Motor neuron (in vitro differentiated cells): ENCODE measurements around the gene PAQR3. TPM values are rescaled to one million over a fixed set of nuclear protein-coding genes. Genes with fewer than 3 reads are reported as not detected.
"Not testable (repeated sequence)": the region's sequence is repeated elsewhere in the genome, so short reads cannot be mapped to it uniquely, and the experiment has no call there.

Experiments used
- ATAC-seq, 8 experiments: fragments of 200-7000 bp; cut with Tn5 transposase; replicated peaks in 6 of 8; 2 replicates each; pipeline ENCODE4 v1.8.0; 2021; ENCODE audit warnings: mild to moderate bottlenecking in 8 of 8, moderate library complexity in 8 of 8
- H3K27ac ChIP-seq, 2 donors: fragments of 250-450 bp; sonication (Bioruptor Pico); 2 replicates each; pipeline ENCODE4 v1.9.0; 2021; ENCODE audit warnings: antibody characterized with exemption in 2 of 2, mild to moderate bottlenecking in 2 of 2, moderate library complexity in 1 of 2
- H3K4me1 ChIP-seq, 2 donors: fragments of 250-450 bp; sonication (Bioruptor Pico); replicated peaks in 1 of 2; 2 replicates each; pipeline ENCODE4 v1.6.1; 2021; ENCODE audit warnings: antibody characterized with exemption in 2 of 2, mild to moderate bottlenecking in 2 of 2, moderate library complexity in 1 of 2
- H3K4me3 ChIP-seq, 5 donors: fragments of 250-450 bp; sonication (Bioruptor Pico); 2 replicates each; pipeline ENCODE4 v1.9.0; 2021; ENCODE audit warnings: antibody characterized with exemption in 5 of 5, mild to moderate bottlenecking in 5 of 5, moderate library complexity in 4 of 5
- WGBS, 10 experiments: fragments of 450-650 bp; shearing (Covaris generic); methylation state at CpG; one replicate each; pipeline ENCODE4 v1.0.0; 2022; 5-methylcytosine and 5-hydroxymethylcytosine counted together
- in situ Hi-C, 9 experiments: fragments of 400-800 bp; cut with MboI; loops; one replicate each; pipeline ENCODE4 v1.15.0; 2021; ENCODE audit warnings: low sequenced_read_pairs in 9 of 9, low pct_unique_long_range_greater_than_20kb in 2 of 9; ENCODE audit not compliant: unreplicated experiment in 9 of 9
- total RNA-seq, 8 experiments: library from RNA; unstranded; fragments of 300-600 nt; gene quantifications; 2 replicates each; pipeline versions ENCODE4 v1.2.3 to v1.2.4, GENCODE V29; 2022

The PAQR3 gene
- total RNA-seq, 8 experiments from 2014 or later = 18.6 to 84.1 (median 61.6) TPM

DNA sequence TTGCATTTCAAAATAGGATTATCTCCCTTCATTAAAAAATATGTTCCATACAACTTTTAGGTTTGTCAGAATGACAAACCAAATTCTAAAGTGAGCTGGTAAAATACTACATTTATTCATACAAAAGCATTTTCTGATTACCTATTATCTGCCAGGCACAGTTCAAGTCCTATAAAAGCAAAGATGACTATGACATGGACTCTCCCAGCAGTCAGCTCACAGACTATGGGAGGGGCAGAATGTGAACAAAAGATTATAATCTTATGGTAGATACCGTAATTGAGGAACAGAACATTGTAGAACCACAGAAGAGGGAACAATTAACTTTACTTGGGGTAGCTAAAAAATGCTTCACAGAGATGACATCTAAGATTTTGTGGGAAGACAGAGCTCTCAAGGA lies 12.4 kb downstream of the PAQR3 start:
- in situ Hi-C loops = loop anchor here in 3 of 9 experiments (25.0 kb wide), 3 partner anchors 1260 to 1410 kb away; partner anchors contain the start of genes CFAP299 (in 1 of the 3) and PRDM8 (in 1 of the 3)
- Histone ChIP-seq H3K27ac (no peak overlapping the region), H3K4me3 (no peak overlapping the region), H3K4me1 (no peaks in the 10 kb centered on the region)
- ATAC-seq = peak in 1 of 8 experiments; percentile 28
- 80 to 100% (median 100%) methylated on average over 1 of the region's 1 CpG; no CpG with 5 or more reads in 1 of the 10 experiments for WGBS, 10 experiments

DNA sequence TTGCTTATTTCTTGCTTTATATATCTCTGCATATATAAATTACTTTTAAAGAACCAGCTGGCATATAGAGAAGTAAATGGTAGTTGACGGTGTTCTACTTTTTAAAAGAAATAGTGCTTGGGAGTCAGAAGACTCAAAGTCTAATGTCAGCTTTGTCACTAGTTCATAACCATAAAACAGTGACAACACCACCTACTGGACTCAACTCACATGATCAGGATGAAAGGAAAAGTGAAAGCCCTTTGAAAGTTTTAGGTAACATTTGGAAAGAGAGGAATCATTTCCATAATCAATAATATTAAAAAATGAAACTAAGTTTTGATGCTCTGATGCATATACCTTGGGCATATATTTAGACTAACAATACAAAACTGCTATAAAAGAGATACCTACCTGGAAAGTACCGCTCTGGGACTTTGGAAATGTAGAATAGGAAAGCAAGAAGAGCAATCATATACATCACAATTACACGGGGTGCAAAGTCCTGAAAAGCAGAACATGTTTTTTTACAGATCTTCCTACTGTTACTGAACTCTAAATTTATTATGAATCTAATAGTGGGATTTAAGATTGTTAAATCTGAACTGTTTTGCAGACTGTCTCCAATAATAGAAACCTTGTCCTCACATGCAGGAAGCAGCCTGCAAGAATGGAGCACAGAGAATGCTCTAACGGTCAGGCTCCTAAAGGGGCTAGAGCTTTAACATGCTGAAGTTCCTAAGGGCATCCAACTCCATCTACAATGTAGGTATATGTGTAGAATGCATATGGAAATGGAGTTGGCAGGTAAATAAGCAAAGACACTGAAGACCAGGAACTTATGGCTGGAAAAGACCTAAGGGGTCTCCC lies 15.6 kb downstream of the PAQR3 start:
- no peak overlapping the region for H3K4me3 ChIP-seq
- H3K27ac ChIP-seq = no peak overlapping the region
- in situ Hi-C loops = no loop called here
- WGBS, 10 experiments = 72 to 100% (median 93%) methylated on average over 2 to 4 of the region's 4 CpGs; no CpG with 5 or more reads in 1 of the 10 experiments
- no peaks in the 10 kb centered on the region for H3K4me1 ChIP-seq
- no peak for ATAC-seq

DNA sequence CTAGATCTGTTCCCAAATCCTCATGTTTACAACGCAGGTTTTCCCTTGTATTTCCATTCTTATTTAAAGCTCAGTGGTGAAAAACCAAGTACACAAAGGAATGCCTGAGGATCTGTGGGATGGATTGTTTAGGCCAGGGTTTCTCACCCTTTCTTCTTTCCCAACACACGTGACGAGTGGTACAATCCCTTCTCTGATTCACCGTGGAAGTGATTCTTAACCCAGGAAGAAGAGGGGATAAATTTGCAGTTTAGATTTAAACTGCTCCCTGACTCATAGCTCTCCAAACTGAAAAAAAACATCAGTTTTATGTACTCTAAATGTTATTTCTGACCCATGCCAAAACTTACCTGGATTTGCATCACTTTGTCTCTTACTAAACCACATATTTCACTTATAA lies 17.0 kb downstream of the PAQR3 start:
- no peaks in the 10 kb centered on the region for H3K4me1 ChIP-seq
- WGBS, 10 experiments = 64 to 100% (median 84%) methylated on average over 1 to 4 of the region's 4 CpGs; no CpG with 5 or more reads in 2 of the 10 experiments
- H3K4me3 ChIP-seq = no peak overlapping the region
- ATAC-seq = no peak
- in situ Hi-C loops = no loop called here
- H3K27ac ChIP-seq = no peak overlapping the region

DNA sequence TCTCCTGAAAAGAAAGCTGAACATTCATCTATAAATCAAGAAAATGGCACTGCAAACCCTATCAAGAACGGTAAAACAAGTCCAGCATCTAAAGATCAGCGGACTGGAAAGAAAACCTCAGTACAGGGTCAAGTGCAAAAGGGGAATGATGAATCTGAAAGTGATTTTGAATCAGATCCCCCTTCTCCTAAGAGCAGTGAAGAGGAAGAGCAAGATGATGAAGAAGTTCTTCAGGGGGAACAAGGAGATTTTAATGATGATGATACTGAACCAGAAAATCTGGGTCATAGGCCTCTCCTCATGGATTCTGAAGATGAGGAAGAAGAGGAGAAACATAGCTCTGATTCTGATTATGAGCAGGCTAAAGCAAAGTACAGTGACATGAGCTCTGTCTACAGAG lies 28.6 kb downstream of the PAQR3 start:
- no peak for ATAC-seq
- Histone ChIP-seq H3K4me1 (no peaks in the 10 kb centered on the region), H3K4me3 (no peak overlapping the region), H3K27ac (no peak overlapping the region)
- in situ Hi-C loops = no loop called here
- 80 to 100% (median 94%) methylated on average over 1 to 2 of the region's 2 CpGs; no CpG with 5 or more reads in 1 of the 10 experiments for WGBS, 10 experiments

DNA sequence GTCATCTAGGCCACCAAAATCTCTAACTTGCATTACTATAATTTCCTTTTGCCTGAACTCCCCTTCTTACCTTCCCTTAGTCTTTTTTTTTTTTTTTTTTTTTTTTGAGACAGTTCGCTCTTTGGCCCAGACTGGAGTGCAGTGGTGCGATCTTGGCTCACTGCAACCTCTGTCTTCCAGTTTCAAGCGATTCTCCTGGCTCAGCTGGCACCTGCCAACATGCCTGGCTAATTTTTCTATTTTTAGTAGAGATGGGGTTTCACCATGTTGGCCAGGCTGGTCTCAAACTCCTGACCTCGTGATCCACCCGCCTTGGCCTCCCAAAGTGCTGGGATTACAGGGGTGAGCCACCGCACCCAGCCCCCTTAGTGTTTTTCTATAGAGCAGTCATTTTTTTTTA lies 30.3 kb downstream of the PAQR3 start:
- WGBS, 10 experiments = 84 to 100% (median 98%) methylated on average over 1 to 6 of the region's 6 CpGs; no CpG with 5 or more reads in 1 of the 10 experiments
- ATAC-seq = not testable (repeated sequence)

DNA sequence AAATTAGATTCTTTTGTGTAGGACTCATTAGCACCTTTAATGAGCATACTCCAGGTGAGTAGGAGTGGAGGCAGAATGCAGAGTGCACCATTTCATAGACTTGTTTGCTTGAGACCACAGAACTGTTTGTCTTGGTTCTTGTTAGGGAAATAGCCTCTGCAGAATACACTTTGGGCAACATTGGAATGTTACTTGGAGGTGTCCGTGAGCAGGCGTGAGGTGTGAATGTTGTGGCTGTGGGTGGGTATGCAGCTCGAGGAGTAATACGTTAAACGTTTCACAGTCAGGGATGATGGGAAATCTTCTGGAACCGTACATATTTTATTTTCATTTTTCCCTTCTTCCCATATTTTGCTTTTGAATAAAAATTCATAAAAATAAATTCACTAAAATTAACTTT lies 31.6 kb downstream of the PAQR3 start:
- in situ Hi-C loops = no loop called here
- Histone ChIP-seq H3K4me1 (no peaks in the 10 kb centered on the region), H3K4me3 (no peak overlapping the region), H3K27ac (no peak overlapping the region)
- 60 to 96% (median 88%) methylated on average over 1 to 6 of the region's 6 CpGs; no CpG with 5 or more reads in 4 of the 10 experiments for WGBS, 10 experiments
- no peak for ATAC-seq

More for the DNA sequence above, 30.3 kb downstream of the PAQR3 start:
- H3K4me3 ChIP-seq, H3K4me1 ChIP-seq, in situ Hi-C loops, H3K27ac ChIP-seq: not testable (repeated sequence)

DNA sequence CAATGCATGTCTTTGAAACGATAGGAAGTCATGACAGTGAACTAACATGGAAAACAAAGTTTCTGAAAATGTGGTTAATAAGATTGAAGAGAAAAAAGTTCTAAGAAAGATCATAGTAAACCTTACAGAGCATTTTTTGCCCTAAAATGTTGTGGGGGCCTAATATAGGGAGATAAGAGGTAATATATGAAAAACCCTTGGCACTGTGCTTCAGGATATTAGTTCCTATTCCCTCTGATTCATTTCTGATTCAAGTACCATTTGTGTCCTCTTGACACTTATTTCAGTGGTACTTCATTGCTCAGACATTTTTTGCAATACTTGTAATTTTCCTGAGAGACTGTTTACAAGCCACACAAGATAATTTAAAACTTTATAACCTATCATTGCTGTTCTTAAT lies 35.1 kb downstream of the PAQR3 start:
- Histone ChIP-seq H3K27ac (no peak overlapping the region), H3K4me3 (no peak overlapping the region), H3K4me1 (no peaks in the 10 kb centered on the region)
- in situ Hi-C loops = no loop called here
- no peak for ATAC-seq
- WGBS, 10 experiments = 73 to 100% (median 90%) methylated on average over 1 of the region's 1 CpG

DNA sequence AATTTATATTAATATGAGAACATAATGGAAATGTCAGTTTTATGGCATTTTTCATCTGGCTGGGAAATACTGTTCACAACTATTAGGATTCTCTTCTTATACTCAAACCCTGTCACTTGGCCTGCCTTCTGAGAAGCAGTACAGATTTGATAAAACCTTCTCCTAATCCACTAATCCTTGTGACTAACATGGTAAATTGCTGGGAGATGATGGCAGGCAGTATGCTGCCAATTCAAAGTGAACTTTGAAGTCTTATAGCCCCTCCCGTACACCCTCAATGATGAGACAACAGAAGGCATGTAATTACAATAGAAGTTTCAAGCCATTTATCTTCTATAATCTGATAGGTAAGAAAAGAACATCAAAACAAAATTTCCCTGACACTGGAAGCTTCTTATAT lies 36.9 kb downstream of the PAQR3 start:
- in situ Hi-C loops = no loop called here
- peak in 2 of 8 experiments; percentile 33 to 37 for ATAC-seq
- WGBS, 10 experiments = 50 to 100% (median 86%) methylated on average over 1 of the region's 1 CpG; no CpG with 5 or more reads in 3 of the 10 experiments
- Histone ChIP-seq H3K4me1 (no peaks in the 10 kb centered on the region), H3K4me3 (no peak overlapping the region), H3K27ac (no peak overlapping the region)

DNA sequence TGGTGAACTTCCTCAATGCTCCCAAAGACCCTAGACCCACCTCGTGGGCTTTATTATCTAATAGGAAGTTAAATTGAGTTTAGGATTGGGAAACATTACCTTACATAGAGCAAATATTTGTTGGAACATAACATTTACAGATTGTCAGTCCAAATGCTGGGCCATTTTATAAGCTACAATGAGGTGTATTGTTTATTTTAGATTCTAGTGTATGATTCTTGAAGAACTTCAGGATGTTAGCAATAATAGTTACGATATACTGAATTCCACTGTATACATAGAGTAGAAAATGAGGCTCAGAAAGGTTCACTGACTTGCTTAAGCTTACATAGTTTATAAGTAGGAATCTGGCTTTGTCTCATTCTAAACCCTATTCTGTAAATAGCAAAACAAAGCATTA lies 37.4 kb downstream of the PAQR3 start:
- in situ Hi-C loops = no loop called here
- ATAC-seq = no peak
- Histone ChIP-seq H3K4me1 (peaks cover 0 to 2% of the 10 kb centered on the region in 2 donors), H3K27ac (no peak overlapping the region), H3K4me3 (no peak overlapping the region)
- 67 to 100% (median 92%) methylated on average over 1 to 2 of the region's 2 CpGs for WGBS, 10 experiments

DNA sequence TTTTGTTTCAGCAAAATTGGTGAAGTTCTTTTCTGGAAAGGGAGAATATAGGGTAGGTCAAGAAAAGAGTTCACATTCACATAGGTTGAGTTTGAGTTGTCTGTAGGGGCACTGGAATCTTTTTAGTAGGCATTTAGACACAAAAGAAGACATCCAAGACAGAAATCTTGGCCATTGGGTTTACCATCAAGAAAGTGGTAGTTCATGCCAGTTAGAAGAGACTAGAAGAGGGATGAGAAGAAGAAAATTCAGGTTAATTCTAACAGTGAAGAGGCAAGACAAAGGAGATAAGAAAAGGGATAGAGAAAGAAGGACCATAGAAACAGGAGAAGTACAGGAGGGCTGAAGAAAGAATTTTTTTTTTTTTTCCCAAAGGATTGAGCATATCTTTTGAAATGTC lies 39.9 kb downstream of the PAQR3 start:
- Histone ChIP-seq H3K27ac (no peak overlapping the region), H3K4me3 (no peak overlapping the region), H3K4me1 (peaks cover 0 to 2% of the 10 kb centered on the region in 2 donors)
- in situ Hi-C loops = no loop called here
- ATAC-seq = no peak

DNA sequence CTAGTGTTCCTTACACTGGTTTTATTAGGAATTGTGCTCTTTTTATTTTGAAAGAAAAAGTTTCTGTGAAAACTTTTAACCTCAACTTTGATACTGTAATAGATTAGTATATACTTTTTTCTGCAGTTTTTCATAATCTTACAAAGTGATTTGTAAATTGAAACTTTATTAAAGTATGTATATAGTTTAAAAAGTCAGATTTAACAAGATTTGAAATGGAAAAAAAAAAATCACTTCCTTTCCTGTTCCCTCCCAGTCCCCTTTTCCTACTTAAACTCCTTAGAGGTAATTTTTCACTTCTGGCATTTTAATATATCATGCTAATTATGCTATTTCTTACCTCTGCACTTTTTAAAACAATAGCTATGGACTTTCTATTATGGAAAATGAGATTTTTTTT lies 49.3 kb downstream of the PAQR3 start:
- no peak for ATAC-seq
- in situ Hi-C loops = no loop called here
- Histone ChIP-seq H3K27ac (no peak overlapping the region), H3K4me3 (no peak overlapping the region), H3K4me1 (no peaks in the 10 kb centered on the region)

DNA sequence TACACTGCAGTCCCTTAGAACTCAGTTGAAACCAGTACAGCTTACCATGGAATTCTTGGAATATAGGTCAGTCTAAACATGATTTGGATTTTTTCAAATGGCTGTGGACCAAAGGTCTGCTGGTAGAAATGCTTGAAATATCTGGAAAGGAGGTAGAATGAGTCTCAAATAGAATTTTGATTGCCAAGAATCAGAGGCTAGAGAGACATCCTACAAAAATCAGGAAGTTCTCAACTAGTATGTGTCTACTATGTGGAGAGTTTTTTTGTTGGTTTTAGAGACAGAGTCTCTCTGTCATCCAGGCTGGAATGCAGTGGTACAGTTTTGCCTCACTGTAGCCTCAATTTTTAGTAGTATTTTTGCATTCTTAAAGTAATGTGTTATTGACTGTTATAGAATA lies 53.6 kb downstream of the PAQR3 start:
- Histone ChIP-seq H3K4me3 (no peak overlapping the region), H3K27ac (no peak overlapping the region), H3K4me1 (no peaks in the 10 kb centered on the region)
- ATAC-seq = no peak
- in situ Hi-C loops = no loop called here

DNA sequence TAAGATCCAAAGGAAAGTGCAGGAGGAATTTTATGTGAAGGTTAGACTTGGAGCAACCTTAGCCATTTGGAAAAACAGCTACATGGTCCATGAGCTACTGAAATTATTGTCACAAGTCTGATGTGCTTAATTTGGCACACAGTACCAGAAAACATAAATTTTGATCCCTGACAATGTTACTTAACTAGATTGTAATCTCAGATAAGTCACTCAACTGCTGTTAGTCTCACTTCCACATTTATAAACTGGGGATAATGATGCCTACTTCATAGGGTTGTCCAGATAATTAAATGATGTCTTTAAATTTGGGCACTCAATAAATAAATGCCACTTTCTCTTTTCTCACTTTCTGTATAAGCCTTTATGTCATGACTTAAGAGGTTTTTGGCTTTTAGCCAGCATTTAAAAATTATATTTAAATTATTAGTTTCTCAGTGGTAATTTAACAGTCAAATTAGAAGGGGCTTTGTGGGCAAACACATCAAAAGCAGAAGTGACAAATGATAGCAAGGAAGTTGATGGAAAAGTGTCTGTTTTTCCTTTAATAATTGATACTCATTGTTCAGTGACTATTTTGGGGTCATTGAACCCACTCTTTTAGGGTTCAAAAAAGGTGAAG lies 58.3 kb downstream of the PAQR3 start:
- Histone ChIP-seq H3K4me3 (no peak overlapping the region), H3K4me1 (no peaks in the 10 kb centered on the region), H3K27ac (no peak overlapping the region)
- no peak for ATAC-seq
- in situ Hi-C loops = no loop called here

DNA sequence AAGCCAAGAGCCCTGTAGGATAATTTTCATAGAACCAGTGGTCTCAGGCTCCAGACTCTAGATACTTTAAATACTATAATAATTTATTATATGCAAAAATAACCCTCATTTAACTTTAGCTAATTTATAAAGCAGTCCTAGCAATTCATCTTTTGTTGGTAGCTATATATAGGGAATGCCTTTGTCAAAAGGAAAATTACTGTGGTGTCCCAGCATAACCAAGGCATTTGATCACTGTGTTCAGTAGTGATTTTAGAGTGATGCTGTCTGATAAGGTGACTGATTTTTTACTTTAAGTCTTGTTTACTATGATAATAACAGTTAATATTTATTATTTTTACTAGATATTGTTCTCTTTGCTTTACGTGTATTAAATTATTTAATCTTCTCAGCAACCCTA lies 61.2 kb downstream of the PAQR3 start:
- Histone ChIP-seq H3K4me3 (no peak overlapping the region), H3K27ac (no peak overlapping the region), H3K4me1 (no peaks in the 10 kb centered on the region)
- WGBS, 10 experiments = 83 to 100% (median 100%) methylated on average over 1 of the region's 1 CpG; no CpG with 5 or more reads in 1 of the 10 experiments
- no peak for ATAC-seq
- in situ Hi-C loops = no loop called here
